ENCODE results near the gene IGSF22.

IGSF22 gene

DNA sequence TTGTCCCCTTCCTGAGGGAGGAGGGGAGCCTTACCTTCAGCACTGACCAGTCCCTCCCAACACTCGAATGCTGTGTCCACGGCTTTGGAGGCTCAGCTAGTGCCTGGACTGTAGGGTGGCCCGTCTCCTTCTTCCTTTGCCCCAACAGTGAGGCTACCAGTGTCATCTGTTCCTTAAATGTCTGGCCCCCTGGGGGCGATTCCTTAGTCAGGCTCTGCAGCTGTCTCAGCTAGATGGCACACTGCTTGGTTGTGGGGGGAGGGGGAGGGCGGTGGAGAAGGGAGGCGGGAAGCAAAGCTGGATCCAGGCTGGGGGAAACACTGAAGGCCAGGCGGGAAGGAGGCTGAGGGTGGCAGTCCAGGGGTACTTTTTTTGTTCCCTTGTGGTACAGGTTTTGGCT lies at the start of gene IGSF22:
Gene IGSF22, minus strand, starts transcription at position 149 of the 400 bp plus-strand sequence. CDS start 1,952 bp downstream, outside the sequence.
- DNase-seq = no peak

DNA sequence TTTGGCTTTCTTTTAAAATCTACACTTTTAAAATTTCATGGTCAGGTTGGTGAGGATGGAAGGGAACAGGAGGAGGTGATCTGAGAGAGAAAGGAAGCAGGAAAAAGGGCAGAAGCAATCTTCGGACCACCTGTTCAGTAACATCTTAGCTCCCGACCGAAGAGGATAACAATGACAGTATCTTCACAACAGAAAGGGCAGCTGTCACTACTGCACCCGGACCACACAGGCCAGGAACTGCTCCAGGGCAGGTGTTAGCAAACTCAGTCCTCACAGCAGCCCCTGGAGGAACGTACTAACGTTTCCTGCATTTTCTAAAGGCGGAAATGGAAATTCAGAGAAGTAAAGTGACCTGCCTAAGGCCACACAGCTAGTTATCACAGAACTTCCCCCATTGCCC lies 48.8 kb upstream of the IGSF22 start:
- no peak for DNase-seq

- no peak for DNase-seq
Measured at GRCh38 chr11:18773681-18774080, 47.7 kb upstream of the IGSF22 start.

DNA sequence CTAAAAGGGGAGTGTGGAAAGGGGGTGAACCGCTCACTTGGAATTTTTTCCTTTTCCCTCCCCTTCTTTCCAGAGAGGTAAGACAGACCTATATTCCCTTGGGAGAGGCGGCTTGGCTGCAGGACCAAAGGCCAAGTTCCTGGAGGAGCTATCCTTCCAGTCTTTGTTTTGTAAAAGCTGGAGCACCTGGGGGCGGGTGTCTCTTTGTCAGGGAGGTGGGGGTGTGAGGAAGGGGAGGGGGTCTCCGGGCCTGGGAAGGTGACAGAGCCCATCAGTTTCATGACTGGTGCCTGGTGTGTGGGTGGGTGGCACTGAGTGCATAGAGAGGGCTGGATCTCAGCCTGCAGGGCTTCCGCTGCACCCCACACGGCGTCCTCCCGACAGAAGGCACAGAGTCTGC lies 47.1 kb upstream of the IGSF22 start:
- DNase-seq = no peak

- peak; percentile 10 for DNase-seq
Measured at GRCh38 chr11:18772211-18772610, 46.2 kb upstream of the IGSF22 start.

DNA sequence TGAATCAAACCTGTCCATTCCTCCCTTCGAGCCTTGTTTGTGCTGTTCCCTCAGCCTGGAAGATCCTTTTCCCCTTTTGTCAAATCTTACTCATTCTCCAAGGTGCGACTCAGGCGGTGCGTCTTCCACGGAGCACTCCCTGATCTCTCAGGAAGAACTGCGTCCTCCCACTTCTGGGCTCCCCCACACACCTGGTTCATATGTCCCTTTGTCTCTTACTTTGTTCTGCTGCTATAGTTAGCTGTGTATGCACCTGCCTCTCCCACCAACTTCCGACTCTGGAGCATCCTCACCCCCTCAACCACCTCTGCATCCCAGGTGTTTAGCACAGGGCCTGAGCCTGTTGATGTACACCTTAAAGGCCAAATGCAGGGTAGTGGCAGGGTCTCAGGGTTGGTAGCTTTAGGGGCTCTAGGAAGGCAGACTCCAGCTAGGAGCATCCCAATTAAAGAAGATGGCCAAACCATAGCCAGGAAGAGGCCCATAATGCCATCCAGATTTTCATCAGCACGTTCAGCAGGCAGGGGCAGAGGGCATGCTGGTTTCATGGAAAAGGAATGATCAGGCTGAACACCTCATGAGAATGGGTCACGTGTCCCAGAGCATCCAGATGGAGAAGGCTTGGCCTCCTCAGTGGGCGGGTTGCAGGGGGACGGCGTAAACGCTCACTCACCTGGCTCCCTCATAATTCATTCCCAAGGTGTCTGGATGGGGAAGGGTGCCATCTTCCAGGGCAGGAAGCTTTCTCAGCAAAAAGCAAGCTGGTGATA lies 45.5 kb upstream of the IGSF22 start:
- no peak for DNase-seq

GRCh38 chr11:18770479-18771125 lies 44.6 kb upstream of the IGSF22 start:
- no peak for DNase-seq

DNA sequence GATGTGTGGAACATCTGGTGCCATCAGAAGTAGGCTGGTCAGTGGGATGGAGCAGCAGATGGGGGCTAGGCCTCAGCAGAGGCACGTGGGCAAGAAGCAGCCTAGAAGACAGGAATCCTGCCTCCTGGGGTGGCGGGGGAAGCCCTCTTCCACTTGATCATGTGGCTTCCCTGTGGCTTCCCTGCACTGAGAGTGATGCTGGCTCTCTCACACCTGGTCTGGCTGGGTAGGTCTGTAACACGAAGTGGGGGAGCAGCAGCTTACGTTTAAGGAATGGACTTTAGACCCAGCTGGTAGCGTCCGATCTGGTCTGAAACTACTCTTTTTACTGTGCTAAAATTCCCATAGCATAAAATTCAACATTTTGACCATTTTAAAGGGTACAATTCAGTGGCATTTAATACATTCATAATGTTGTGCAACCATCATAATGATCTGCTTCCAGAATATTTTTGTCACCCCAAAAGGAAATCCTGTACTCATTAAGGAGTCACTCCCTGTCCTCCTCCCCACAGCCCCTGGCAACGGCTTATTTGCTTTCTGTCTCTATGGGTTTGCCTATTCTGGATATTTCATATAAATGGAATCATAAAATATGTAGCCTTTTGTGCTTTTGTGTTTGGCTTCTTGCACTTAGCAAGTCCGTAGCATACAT lies 43.9 kb upstream of the IGSF22 start:
- DNase-seq = peak; percentile 8

DNA sequence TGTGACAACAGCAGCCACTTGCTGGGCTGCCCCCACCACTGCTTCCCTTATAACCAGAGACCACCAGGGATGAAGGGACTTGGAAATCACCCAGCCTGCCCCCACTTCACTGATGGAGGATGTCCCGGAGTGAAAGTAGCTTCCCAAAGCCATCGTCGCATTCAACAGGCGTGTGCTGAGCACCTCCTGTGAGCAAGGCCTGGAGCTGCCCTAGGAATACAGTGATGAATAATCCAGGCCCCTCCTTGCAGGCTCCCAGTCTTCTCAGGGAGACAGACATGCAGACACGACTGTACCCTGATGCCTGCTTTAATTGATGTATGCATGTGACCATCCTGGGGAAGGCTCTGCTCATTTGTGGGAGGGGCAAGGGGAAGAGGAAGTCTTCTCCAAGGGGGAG lies 43.0 kb upstream of the IGSF22 start:
- no peak for DNase-seq

GRCh38 chr11:18768472-18768901 lies 42.5 kb upstream of the IGSF22 start:
- peak; percentile 74 for DNase-seq

- DNase-seq = no peak
Measured at GRCh38 chr11:18766015-18766414, 40.0 kb upstream of the IGSF22 start.

- no peak for DNase-seq
Measured at GRCh38 chr11:18765554-18765953, 39.6 kb upstream of the IGSF22 start.

GRCh38 chr11:18761741-18762140 lies 35.8 kb upstream of the IGSF22 start:
- no peak for DNase-seq

DNA sequence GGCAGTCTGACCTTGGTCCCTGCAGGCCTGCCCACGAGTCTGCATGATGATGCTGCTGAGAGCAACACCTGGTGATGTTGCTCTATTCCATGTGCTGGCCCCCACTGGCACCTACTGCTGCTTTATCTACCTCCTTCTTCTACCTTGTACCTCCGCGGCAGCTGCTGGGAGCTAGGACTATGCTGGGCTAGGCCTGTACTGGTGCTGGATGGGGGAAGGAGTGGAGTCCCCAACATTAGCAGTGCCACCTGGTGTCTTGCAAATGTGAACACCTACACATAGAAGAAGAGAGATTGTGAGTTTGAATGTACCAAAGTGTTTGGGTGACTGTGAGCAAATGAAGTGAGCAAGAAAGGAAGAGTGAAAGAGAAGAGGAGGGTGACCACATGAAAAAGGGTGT lies 35.2 kb upstream of the IGSF22 start:
- no peak for DNase-seq

- DNase-seq = no peak
Measured at GRCh38 chr11:18757811-18758210, 31.8 kb upstream of the IGSF22 start.

DNA sequence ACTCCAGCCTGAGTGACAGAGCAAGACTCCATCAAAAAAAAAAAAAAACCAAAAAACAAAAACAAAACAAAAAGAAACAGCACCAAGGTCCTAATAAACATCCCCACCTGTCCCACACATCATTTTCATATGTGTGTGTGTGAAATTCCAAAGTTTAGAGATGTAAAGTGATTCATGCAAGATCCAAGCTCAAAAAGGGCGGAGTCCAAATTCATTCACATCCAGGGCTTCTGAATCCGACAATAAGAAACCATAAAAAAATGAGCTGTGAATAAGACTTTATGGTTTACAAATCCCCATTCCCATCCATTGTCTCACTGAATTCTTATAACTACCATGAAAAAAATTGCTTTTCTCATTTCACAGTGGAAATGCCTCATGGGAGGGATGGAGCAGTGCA lies 30.9 kb upstream of the IGSF22 start:
- no peak for DNase-seq

DNA sequence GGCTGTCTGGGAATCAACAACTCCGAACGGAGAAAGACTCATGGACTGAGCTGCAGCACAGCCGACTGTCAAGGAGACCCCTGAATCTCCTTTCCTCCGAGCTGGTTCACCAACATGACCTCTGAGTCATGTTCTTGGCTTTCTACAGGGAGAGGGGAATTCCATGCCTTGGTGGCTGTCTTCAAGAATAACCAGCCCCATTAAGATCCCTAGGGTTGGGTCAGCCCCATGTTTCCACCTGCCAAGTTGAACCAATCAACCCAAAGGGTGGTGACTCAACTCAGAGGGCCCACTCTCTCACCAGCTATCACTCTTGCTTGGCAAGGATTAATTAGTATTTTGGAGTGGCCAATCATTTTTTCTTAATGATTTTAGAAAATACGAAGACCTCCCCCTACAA lies 28.3 kb upstream of the IGSF22 start:
- DNase-seq = no peak

DNA sequence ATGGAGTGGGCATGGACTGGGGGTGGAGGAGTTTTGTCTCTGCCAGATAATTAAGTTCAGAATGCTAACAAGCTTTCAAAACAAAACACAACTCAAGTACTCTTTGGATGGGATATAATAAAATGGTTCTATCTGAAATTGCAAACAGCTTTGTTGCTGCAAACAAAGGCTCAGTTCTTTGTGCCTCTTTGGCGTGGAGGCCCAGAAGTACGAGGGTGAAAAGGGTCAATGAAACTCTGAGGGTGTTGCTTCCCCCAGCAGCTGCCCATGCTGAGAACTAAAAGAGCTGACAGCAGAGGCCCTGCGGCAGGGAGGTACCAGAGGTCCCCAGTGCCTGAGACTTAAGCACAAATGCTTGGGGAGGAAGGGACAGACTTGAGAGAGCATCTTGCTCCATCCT lies 26.5 kb upstream of the IGSF22 start:
- DNase-seq = no peak

- no peak for DNase-seq
Measured at GRCh38 chr11:18750944-18751343, 25.0 kb upstream of the IGSF22 start.

DNA sequence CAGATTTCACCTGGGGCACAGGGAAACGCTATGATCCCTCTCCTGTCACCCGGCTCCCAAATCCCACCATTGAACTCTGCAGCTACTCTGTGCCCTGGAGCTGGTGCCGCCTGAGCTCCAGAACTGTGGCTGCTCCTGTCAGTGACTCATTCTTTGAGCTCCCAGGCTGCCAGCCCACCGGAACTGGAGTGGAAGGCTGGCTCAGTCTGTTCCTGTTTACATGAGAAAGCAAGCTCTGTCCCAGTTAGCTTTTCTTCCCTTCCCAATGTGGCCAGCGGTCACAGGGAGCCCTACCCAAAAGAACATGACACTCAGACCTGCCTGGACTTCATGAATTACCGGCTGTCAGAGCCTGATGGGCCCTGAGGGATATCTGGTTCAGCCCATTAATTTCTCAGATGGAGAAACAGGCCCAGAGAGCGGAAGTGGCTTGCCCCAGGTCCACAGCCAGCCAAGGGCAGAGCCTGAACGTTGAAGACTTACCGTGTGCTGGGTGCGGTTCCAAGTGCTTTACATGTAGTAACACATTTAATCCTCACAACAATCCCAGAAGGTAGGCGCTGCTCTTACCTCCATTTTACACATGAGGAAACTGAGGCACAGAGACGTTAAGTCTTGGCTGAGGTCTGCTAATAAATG lies 23.8 kb upstream of the IGSF22 start:
- DNase-seq = no peak

DNA sequence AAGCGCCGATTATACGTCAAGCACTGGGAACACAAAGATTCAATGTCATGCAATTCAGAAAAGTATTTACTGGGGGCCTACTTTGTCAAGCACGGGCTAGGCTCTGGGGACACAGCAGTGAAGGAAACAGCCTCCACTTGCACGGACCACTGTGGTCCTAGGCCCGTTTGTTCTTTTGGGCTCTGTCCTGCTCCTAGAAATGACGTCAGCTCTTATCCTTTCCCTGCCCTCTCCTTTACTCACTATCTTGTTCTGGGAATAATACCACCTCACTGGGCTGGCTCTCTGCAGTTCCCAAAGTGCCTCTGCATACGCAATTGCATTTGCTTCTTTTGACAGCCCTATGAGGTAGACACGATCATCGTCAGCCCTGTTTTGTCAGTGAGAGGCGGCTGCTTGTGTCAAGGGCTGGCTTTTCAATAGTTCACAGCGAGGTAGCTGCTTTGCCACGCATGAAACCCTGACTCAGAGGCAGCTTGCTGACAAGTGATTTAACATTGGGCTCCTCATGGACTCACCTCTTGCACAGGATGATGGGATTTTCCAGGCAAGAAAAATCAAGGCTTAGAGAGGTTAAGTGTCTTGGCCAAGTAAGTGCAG lies 22.9 kb upstream of the IGSF22 start:
- DNase-seq = no peak

GRCh38 chr11:18745251-18745650 lies 19.3 kb upstream of the IGSF22 start:
- DNase-seq = no peak

- no peak for DNase-seq
Measured at GRCh38 chr11:18743900-18744514, 18.0 kb upstream of the IGSF22 start.

Measured in activated CD4-positive, alpha-beta T cell treated with anti-CD3 and anti-CD28 coated beads, Interleukin-2, Interleukin-6, amounts not matched to agents 100 ng/mL and 50 ng/mL, durations not matched to agents 16 hours and 8 hours (primary cell).